NOMO-1 treated with dmso at 0.1 percent for 144 hours (cell line): ENCODE data around the gene MRPS27.

ENCODE experiments used
- DNase-seq: peaks from one replicate; lab custom pipeline; 2025; ENCODE audit not compliant: unreplicated experiment; lab: John Stamatoyannopoulos, UW

The MRPS27 gene

GRCh38 chr5:72266862-72267261 lies 53.2 kb downstream of the MRPS27 start:
- DNase-seq: no peak

GRCh38 chr5:72265032-72265877 lies 54.8 kb downstream of the MRPS27 start:
- no peak for DNase-seq

- DNase-seq: no peak
Measured at GRCh38 chr5:72256536-72256935, 63.5 kb downstream of the MRPS27 start.

GRCh38 chr5:72255670-72256069 lies 64.4 kb downstream of the MRPS27 start:
- DNase-seq: no peak

- no peak for DNase-seq
Measured at GRCh38 chr5:72255237-72255636, 64.8 kb downstream of the MRPS27 start.

- DNase-seq: no peak
Measured at GRCh38 chr5:72252574-72253155, 67.4 kb downstream of the MRPS27 start.

- no peak for DNase-seq
Measured at GRCh38 chr5:72252008-72252407, 68.0 kb downstream of the MRPS27 start.

- no peak for DNase-seq
Measured at GRCh38 chr5:72251386-72251785, 68.7 kb downstream of the MRPS27 start.

GRCh38 chr5:72248410-72248981 lies 71.5 kb downstream of the MRPS27 start:
- DNase-seq: no peak

- DNase-seq: no peak
Measured at GRCh38 chr5:72246954-72247442, 73.0 kb downstream of the MRPS27 start.

- no peak for DNase-seq
Measured at GRCh38 chr5:72245951-72246532, 74.0 kb downstream of the MRPS27 start.

- no peak for DNase-seq
Measured at GRCh38 chr5:72245546-72245945, 74.5 kb downstream of the MRPS27 start.

- no peak for DNase-seq
Measured at GRCh38 chr5:72244862-72245371, 75.1 kb downstream of the MRPS27 start.

GRCh38 chr5:72243706-72244105 lies 76.3 kb downstream of the MRPS27 start:
- no peak for DNase-seq

- DNase-seq: no peak
Measured at GRCh38 chr5:72242796-72243475, 77.1 kb downstream of the MRPS27 start.

GRCh38 chr5:72241346-72242003 lies 78.6 kb downstream of the MRPS27 start:
- DNase-seq: no peak

- no peak for DNase-seq
Measured at GRCh38 chr5:72238712-72239445, 81.2 kb downstream of the MRPS27 start.

- no peak for DNase-seq
Measured at GRCh38 chr5:72237879-72238278, 82.2 kb downstream of the MRPS27 start.

GRCh38 chr5:72237415-72237814 lies 82.6 kb downstream of the MRPS27 start:
- no peak for DNase-seq

GRCh38 chr5:72235725-72236124 lies 84.3 kb downstream of the MRPS27 start:
- no peak for DNase-seq
